NCI-H345 (cell line): ENCODE data around the gene TAGLN2.

ENCODE experiments used
- DNase-seq: peaks from one replicate; lab custom pipeline; 2025; lab: John Stamatoyannopoulos, UW

Gene TAGLN2

GRCh38 chr1:159924791-159925718 is at the start of gene TAGLN2:
TAGLN2 (minus strand) TSS chr1:159925507; CDS start chr1:159920509, 4,998 bp downstream.
- DNase-seq = no peak

GRCh38 chr1:159974350-159974965 is 49.2 kb upstream of the TAGLN2 start:
- no peak for DNase-seq

GRCh38 chr1:159973350-159973940 is 48.1 kb upstream of the TAGLN2 start:
- no peak for DNase-seq

- no peak for DNase-seq
Observed at GRCh38 chr1:159972443-159973205, 47.3 kb upstream of the TAGLN2 start.

GRCh38 chr1:159970932-159971342 is 45.6 kb upstream of the TAGLN2 start:
- no peak for DNase-seq

- no peak for DNase-seq
Observed at GRCh38 chr1:159968901-159969300, 43.6 kb upstream of the TAGLN2 start.

- DNase-seq = no peak
Observed at GRCh38 chr1:159965263-159965662, 40.0 kb upstream of the TAGLN2 start.

- DNase-seq = no peak
Observed at GRCh38 chr1:159964144-159964543, 38.8 kb upstream of the TAGLN2 start.

- no peak for DNase-seq
Observed at GRCh38 chr1:159962176-159962575, 36.9 kb upstream of the TAGLN2 start.

- no peak for DNase-seq
Observed at GRCh38 chr1:159961636-159962035, 36.3 kb upstream of the TAGLN2 start.

GRCh38 chr1:159960721-159961381 is 35.5 kb upstream of the TAGLN2 start:
- DNase-seq = no peak

- DNase-seq = no peak
Observed at GRCh38 chr1:159959451-159959850, 34.1 kb upstream of the TAGLN2 start.

- no peak for DNase-seq
Observed at GRCh38 chr1:159958719-159959380, 33.5 kb upstream of the TAGLN2 start.

GRCh38 chr1:159957824-159958268 is 32.5 kb upstream of the TAGLN2 start:
- peak; percentile 53 for DNase-seq

GRCh38 chr1:159955456-159955855 is 30.1 kb upstream of the TAGLN2 start:
- DNase-seq = no peak

GRCh38 chr1:159953536-159954515 is 28.5 kb upstream of the TAGLN2 start, which contains the start of gene SLAMF9:
SLAMF9 (minus strand) TSS chr1:159954237; CDS start chr1:159954137, 100 bp downstream.
- DNase-seq = no peak

GRCh38 chr1:159952932-159953331 is 27.6 kb upstream of the TAGLN2 start:
- no peak for DNase-seq

- DNase-seq = no peak
Observed at GRCh38 chr1:159951551-159951950, 26.2 kb upstream of the TAGLN2 start.

- DNase-seq = no peak
Observed at GRCh38 chr1:159951016-159951415, 25.7 kb upstream of the TAGLN2 start.

GRCh38 chr1:159949981-159950381 is 24.7 kb upstream of the TAGLN2 start:
- no peak for DNase-seq
